GM12891 (cell line): ENCODE results near the gene SLC25A39.

Experiments
- DNase-seq: peaks from one replicate; pipeline ENCODE4 v3.0.0; 2011; ENCODE audit warnings: low spot score; ENCODE audit not compliant: insufficient read length
- FAIRE-seq: peaks from 2 replicates; lab custom pipeline; 2011; peaks lifted over from hg19 to GRCh38; lab: Jason Lieb, UNC
- PAX5 ChIP-seq: IDR thresholded peaks from 2 replicates; pipeline ENCODE4 v1.6.1; 2011; ENCODE audit warnings: low read length, moderate library complexity, mild to moderate bottlenecking; ENCODE audit not compliant: insufficient read depth, severe bottlenecking
- POLR2A ChIP-seq: IDR thresholded peaks from 2 replicates; pipeline ENCODE4 v1.6.1; 2011; ENCODE audit warnings: low read depth, low read length, control low read depth
- POLR2AphosphoS5 ChIP-seq: IDR thresholded peaks from 2 replicates; pipeline ENCODE4 v1.6.1; 2011; ENCODE audit warnings: low read depth, low read length, control low read depth
- POU2F2 ChIP-seq: IDR thresholded peaks from 2 replicates; pipeline ENCODE4 v1.6.1; 2011; ENCODE audit warnings: low read depth, mild to moderate bottlenecking, control low read depth, low read length, moderate library complexity
- SPI1 ChIP-seq: IDR thresholded peaks from 2 replicates; pipeline ENCODE4 v1.6.1; 2011; ENCODE audit warnings: low read depth, low read length, control low read depth
- TAF1 ChIP-seq: IDR thresholded peaks from 2 replicates; pipeline ENCODE4 v1.6.1; 2011; ENCODE audit warnings: low read depth, low read length, control low read depth

The SLC25A39 gene

DNA sequence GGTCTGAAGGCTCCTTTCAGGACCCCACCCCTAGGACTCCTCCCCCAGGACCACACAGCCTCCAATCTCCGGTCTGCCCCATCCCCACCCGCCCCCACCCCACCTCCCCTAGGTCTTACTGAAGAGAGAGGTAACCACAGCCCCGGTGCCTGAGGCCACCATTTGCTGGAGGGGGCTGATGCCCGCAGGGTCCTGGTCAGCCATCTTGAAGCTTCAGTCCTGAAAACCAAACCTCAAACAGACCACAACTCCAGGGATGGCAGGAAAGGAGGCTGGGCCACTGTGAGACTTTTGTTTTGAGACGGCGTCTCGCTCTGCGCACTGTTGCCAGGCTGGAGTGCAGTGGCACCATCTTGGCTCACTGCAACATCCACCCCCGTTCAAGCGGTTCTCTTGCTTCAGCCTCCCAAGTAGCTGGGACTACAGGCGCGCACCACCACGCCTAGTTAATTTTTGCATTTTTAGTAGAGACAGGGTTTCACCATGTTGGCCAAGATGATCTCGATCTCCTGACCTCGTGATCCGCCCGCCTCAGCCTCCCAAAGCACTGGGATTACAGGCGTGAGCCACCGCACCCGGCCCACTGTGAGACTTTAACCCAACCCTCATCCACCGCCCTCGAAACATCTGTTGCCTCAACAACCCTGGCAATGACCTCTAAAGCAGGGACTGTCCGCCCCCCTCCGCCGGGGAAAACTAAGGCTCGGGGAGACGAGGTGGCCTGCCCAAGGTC is 1.1 kb downstream of the SLC25A39 start:
- no peak for DNase-seq
- FAIRE-seq: no peak
- TF ChIP-seq TAF1 (no peak), POLR2A (no peak), PAX5 (no peak), POLR2AphosphoS5 (no peak), POU2F2 (no peak), SPI1 (no peak)

DNA sequence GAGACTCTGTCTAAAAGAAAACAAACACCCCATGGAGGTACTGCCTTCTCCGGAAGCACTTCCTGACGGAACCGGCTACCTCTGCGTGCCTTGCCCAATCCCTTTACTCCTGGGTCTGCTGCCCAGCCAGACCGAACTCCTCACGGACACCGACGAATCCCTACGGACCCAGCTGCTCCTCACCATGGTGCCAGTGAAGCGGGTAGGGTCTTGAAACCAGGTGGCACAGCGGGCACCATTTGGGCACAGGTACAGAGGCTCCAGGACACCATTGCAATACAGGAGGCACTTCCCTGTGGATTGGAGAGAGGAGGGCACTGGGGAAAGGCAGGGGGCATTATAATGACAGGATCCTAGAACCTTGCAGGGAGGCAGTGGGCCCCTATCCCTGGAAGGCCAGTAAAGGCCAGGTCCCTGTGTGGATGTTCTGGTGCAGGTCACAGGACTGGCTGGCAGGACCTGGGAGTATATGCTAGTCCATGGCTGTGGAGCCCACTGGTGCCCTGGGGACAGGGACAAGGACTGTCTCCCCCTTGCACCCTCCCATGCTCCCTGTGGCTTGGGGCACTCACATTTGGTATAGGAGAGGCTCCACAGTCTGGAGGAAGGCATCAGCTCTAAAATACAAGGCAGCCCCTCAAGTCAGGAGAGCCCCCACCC is 2.3 kb downstream of the SLC25A39 start:
- FAIRE-seq (no peak), DNase-seq (no peak)
- TF ChIP-seq SPI1: no peak
- no peak for TF ChIP-seq POLR2A
- TF ChIP-seq TAF1: no peak
- TF ChIP-seq POU2F2: no peak
- no peak for TF ChIP-seq PAX5
- TF ChIP-seq POLR2AphosphoS5: no peak

- TF ChIP-seq TAF1: no peak
- no peak for TF ChIP-seq POU2F2
- TF ChIP-seq POLR2AphosphoS5: no peak
- TF ChIP-seq PAX5: no peak
- TF ChIP-seq POLR2A: no peak
- TF ChIP-seq SPI1: no peak
- FAIRE-seq (no peak), DNase-seq (no peak)
Observed at GRCh38 chr17:44321246-44322120, 3.1 kb downstream of the SLC25A39 start.

DNA sequence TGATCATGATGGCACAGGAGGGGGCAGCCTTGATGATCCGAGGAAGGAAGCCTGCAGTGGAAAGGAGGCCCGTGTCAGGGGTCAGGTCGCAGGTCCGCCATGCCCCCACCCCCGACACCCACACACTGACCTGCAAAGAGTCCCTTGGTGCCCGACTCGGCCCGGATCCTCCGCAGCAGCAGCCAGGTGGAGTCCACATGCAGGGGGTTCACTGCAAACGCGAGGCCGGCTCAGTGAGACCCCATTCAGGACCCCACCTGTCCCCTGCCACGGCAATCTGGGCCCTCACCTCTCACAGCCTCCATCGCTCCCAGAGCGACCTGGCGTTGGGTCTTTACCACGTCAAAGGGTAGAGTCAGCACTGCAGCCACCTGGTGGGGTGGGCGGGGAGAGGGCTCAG is 4.6 kb downstream of the SLC25A39 start:
- TF ChIP-seq TAF1 (no peak), POLR2AphosphoS5 (no peak), POLR2A (no peak), SPI1 (no peak), PAX5 (no peak), POU2F2 (no peak)
- FAIRE-seq (no peak), DNase-seq (no peak)

- FAIRE-seq (no peak), DNase-seq (no peak)
- TF ChIP-seq PAX5 (no peak), POLR2AphosphoS5 (0 out of 2 replicates have a peak, but pooled peaks have one; percentile 9)
Observed at GRCh38 chr17:44318077-44318892, 6.3 kb downstream of the SLC25A39 start.

DNA sequence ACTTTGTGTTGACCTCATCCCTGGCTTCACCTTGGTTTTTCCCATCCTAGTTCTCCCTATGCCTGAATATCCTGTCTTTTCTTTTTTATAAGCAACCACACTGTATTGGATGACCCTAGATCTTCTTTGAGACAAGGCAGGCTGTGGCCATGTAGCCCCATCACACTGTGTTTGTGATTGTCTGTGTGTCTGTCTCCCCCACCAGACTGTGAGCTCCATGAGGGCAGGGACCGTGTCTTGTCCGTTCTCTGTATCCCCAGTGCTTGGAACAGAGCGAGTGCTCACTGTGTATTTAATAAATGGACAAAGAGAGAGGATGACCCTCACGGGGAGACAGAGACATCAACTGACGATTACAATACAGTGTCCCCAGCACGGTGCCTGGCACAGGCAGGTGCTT is 7.1 kb downstream of the SLC25A39 start:
- TF ChIP-seq POLR2AphosphoS5 (no peak), SPI1 (no peak), TAF1 (no peak), PAX5 (no peak), POU2F2 (no peak), POLR2A (no peak)
- no peak for FAIRE-seq
- no peak for DNase-seq

DNA sequence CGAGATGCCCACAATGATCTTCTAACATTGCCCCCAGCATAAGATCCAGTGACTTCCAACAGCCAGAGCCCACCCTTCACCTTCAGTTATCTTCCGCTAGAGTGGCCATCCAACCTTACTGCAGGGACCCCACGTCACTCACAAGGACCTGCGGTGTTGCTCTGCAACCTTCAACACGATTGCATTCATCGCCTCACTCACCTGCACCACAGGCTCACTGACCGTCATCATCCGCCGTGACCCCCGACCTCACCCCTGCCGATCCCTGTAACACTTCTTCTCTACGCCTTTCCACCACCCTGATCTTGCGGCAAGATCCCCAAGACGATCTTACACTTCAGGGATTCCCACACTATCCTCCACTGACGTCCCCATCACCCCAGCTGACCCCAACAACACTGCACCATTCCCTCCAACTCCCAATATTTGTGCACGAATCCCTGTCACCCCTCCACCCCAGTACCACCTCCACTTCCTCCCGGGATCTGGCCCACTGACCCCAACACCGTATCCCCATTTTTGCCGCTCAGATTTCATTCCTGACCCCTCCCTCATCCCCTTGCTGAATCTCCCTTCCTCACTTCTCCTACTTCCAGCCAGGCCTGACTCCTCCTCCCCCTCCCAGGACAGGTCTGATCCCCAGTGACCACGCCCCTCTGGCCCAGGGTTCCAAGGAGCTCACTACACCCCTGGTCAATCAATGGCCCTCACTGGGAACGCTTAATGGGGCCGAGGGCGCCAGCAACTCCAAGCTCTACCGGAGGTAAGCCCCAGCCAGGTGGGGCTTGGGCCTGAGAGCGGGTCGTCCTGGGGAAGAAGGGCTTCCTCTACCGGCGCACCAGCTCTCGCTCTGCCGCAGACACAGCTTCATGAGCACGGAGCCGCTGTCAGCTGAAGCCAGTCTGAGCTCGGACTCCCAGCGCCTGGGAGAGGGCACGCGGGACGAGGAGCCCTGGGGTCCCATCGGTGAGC is 8.6 kb downstream of the SLC25A39 start:
- FAIRE-seq: peak; percentile 50
- TF ChIP-seq POU2F2: no peak
- no peak for TF ChIP-seq TAF1
- no peak for TF ChIP-seq SPI1
- no peak for TF ChIP-seq PAX5
- TF ChIP-seq POLR2AphosphoS5: no peak
- no peak for TF ChIP-seq POLR2A

GRCh38 chr17:44314869-44315661 is 9.6 kb downstream of the SLC25A39 start:
- TF ChIP-seq PAX5 (no peak), POU2F2 (no peak), TAF1 (no peak), POLR2A (no peak), POLR2AphosphoS5 (no peak), SPI1 (no peak)
- FAIRE-seq: peak; percentile 90
- DNase-seq: peak; percentile 83

More for the DNA sequence above, 8.6 kb downstream of the SLC25A39 start:
- no peak for DNase-seq
